Skin epidermis (tissue), 12 donors: Measurements from ENCODE around the gene GFM1.

Source experiments
- H3K27ac ChIP-seq, 21 experiments: fragments of 200-600 bp; sonication (generic) in 11 of 21; one replicate each; pipeline ENCODE4 v1.5.0; 2020; ENCODE audit warnings: mild to moderate bottlenecking in 3 of 21, inconsistent platforms in 2 of 21, moderate library complexity in 2 of 21
- H3K4me3 ChIP-seq, 7 experiments: fragments of 200-600 bp; sonication (generic) in 2 of 7; one replicate each; pipeline ENCODE4 v1.5.0; 2020; ENCODE audit warnings: inconsistent platforms in 2 of 7, mild to moderate bottlenecking in 2 of 7, moderate library complexity in 1 of 7

Gene GFM1

DNA sequence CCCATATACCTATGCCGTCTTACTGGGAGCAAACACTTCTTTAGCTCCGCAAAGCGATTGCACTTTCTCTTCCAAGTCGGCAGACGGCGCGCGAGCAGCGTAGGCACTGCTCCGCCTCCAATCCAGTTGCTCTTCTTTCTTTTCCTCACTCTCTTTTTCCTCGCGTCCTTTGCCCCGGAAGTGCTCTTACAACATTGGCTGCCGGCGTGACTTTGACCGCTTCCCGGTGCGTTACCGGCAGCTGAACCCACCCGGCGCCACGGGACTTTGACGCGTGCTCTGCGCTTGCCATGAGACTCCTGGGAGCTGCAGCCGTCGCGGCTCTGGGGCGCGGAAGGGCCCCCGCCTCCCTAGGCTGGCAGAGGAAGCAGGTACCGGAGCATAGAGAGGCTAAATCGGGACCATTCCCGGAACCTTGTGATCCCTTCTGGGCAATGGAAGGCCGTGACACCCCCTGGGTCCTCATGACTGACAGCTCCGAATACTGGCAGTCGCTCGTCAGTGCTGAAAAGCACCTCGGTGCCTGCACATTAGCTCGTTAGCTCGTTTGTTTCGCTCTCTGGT, at the start of gene GFM1:
Gene GFM1, plus strand, starts transcription at position 183 of the 564 bp plus-strand sequence. Its CDS starts 108 bp downstream, at position 291.
- H3K4me3 ChIP-seq, result peak within 1 kb of the TSS; percentile 72 to 92 (median 80)
- peak within 1 kb of the TSS; percentile 67 to 96 (median 91) for H3K27ac ChIP-seq

DNA sequence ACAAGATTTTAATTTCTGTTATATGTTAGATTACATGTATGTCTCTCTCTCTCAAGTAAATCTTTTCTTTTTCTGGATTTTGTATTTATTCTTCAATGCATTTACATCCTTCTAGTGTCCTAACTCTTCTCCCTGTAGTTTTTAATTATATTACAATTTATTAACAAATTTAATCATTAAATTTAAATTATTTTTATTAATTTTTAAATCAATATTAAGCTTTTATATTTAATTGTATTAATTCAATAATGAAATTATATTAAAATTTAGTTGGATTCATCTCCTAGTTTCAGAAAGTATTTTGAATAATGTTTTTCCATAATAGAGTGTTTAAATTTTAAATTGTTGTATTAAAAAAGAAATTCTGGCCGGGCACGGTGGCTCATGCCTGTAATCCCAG, 43.5 kb upstream of the GFM1 start:
- Histone ChIP-seq H3K27ac (no peak overlapping the region), H3K4me3 (no peak overlapping the region)

DNA sequence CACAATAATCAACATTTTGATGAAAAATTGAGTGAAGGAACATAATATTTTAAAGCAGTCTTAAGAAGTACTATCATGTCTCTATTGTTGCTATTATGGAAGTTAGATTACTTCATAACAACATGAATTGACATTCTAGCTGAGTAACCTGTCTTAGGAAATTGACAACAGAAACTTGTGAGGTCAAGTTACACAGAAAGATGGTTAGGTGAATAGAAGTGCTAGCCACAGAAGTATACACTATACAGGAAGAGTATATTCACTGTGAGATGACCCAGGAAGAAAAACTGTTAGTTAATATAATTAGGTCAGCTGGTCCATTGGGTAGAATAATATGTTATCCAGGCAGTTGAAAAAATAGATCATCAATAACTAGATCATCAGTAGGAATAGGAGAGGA, 42.1 kb upstream of the GFM1 start:
- H3K27ac ChIP-seq, result no peak overlapping the region
- H3K4me3 ChIP-seq, result no peak overlapping the region

DNA sequence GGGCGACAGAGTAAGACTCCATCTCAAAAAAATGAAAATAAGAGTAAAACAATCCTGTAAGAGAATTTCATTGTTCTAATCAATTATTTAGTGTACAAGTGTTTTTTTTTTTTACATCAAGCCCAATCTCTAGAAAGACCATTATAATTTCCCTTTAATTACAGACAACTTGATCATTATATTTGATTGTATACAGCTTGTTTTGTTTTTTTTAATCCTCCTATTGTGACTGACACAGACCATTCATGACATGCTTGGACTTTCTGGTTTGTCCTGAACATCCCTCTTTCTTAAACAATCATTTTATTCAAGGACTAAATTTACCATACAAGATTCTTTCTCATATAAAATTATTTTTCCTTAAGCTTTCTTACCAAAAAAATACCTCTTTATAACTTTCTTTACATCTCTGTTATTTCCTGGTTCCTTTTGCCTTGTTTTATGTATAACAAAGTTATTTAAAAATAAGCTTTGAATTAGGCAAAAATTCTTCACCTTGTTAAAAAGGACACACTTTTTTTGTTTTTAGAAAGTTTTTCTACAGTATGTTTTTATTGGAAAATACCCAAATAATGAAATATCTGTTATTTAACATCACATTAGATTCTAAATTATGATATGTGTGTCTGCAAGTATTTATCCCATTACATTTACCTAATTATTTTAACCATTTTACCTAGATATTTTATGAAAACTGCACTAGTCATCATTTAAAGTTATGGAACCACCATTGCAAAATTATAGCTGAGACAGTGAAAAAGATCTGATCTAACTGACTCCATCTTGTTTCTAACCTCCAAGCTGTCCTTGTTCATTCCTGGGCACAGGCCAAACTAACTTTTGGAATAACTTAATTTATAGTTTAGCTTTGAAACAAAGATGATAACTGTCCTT, 26.1 kb upstream of the GFM1 start:
- no peak overlapping the region for H3K4me3 ChIP-seq
- no peak overlapping the region for H3K27ac ChIP-seq

DNA sequence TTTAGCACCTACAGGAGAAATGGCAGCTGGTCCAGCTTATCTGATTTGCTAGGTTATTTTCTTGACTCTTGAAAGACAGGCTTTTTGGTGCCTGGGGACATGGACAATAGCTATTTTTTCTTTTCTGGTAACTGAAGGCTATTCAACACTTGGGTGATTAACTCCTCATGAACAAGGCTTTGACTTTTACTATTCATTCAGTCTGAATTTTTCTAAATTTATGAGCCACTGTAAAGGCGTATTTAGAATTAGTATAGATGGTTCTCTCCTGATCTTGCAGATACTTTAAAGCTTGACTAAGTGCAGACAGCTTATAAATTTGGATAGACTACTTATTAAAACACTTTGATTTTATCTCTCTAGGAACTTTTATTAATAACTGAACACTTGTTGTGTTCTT, 18.4 kb upstream of the GFM1 start:
- no peak overlapping the region for H3K27ac ChIP-seq

DNA sequence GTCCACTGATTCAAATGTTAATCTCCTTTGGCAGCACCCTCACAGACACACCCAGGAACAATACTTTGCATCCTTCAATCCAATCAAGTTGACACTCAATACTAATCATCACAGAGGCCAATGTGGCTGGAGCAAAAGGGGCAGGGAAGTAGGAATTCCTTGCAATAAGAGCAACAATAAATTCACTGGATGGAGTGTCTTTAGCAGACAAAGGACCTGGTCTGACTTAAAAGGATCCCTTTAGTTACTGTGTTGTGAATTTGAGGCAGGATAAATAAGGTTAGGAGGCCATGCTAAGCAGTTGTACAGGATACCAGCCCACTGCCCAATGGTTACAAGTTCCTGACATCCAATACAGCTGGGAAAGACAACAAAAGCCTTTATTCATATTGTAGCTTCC, 12.3 kb upstream of the GFM1 start:
- Histone ChIP-seq H3K4me3 (no peak overlapping the region), H3K27ac (no peak overlapping the region)

More for the DNA sequence above, 18.4 kb upstream of the GFM1 start:
- no peak overlapping the region for H3K4me3 ChIP-seq

DNA sequence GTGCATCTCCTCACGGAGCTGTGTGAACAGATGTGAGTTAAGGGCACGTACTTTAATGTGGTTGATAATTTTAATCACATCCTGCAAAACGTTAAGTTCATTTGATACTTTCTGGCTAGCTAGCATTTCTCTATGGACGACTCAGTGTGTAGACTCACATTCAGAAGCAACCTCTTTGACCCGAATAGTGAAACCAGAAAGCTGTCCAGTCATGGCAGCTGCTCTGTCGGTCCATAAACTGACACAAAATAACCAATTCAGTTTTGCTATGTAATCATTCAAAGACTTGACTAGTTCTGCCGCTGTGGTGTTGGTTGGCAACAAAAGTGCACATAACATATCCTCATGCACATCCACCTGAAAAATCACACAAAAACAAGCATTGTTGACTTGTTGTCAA, 3.7 kb upstream of the GFM1 start:
- no peak overlapping the region for H3K4me3 ChIP-seq
- no peak overlapping the region for H3K27ac ChIP-seq

DNA sequence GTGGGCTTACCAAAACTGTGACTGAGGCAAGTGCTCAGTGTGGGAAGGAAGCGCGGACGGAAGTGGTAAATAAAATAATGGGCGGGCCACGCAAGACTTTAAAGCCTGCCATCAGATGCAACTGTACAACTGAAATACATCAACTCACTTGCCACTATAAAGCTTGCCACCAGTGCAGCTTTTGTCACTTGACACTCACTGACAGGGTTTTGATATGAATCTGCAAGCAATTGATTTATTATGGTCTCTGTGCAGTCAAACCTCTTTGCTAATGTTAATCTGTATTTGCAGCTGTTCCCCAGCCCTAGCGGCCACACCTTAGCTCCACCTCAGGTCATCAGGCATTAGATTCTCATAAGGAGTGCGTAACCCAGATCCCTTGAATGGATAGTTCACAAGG, 2.3 kb upstream of the GFM1 start:
- H3K4me3 ChIP-seq, result no peak overlapping the region
- peak overlapping the region in 1 of 21 experiments; percentile 63 for H3K27ac ChIP-seq

DNA sequence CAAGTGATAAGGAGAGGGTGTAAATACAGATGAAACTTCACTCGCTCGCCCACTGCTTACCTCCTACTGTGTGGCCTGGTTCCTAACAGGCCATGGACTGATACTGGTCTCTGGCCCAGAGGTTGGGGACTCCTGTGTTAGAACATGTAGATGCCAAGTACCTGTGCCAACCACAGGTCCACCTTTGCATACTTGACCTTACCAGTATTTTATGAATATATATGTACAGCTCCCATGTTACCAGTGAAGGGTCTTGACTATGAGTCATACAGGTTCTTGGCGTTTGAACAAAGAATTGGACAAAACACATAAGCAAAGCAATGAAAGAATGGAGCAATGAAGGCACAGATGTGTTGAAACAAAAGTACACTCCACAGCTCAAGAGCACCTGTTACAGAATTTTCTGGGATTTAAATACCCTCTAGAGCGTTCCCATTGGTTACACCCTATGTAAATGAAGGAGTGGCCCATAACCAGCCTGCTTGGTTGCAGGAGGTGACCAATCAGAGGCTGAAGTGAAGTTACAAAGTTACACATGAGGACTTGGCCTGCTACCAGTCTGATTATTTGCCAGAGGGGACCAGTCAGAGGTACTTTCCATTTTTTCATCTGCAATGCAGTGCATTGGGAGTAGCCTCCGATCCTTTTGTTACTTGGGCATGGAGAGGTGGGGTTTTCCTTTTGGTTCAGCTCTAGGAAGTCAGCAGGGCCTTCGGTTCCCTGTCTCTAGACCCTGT, 1.7 kb upstream of the GFM1 start:
- Histone ChIP-seq H3K4me3 (no peak overlapping the region), H3K27ac (peak overlapping the region in 1 of 21 experiments; percentile 63)

DNA sequence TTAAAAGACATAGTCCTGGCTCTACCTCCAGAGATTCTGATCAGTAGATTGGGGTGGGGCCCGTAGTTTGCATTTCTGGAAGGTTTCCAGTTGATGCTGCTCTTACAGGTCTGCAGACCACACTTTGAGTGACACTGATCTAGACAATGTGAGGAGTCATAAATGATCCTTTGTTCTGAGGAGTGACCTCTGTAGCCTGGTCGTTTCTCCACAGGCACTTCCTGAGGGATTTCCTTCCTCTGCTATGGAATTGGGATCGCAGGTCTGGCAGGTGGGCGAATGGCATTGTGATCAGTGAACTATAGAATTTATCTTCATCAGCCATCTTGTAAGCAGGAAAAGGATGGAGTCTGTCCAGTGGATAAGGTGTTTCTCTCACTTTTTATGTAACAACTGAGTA, 5.5 kb downstream of the GFM1 start:
- Histone ChIP-seq H3K27ac (peak overlapping the region in 1 of 21 experiments; percentile 11), H3K4me3 (no peak overlapping the region)

DNA sequence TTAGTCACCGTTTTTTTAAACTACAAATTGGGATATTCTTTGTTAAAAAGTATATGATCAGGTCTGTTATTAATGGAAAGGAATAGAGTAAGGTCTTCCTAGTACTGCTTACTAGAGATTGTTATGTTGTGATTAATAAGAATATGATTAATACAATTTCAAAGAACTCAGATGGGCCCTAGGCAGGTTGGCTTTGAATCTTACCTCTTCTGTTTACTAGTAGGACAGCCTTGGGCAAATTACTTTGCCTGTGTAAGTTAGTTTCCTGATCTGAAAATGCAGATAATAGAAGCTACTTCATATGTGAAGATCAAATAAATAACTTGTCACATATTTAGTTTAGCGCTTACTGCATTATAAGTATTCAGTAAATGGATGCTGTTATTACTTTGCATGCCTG, 6.9 kb downstream of the GFM1 start:
- H3K4me3 ChIP-seq, result no peak overlapping the region
- no peak overlapping the region for H3K27ac ChIP-seq

DNA sequence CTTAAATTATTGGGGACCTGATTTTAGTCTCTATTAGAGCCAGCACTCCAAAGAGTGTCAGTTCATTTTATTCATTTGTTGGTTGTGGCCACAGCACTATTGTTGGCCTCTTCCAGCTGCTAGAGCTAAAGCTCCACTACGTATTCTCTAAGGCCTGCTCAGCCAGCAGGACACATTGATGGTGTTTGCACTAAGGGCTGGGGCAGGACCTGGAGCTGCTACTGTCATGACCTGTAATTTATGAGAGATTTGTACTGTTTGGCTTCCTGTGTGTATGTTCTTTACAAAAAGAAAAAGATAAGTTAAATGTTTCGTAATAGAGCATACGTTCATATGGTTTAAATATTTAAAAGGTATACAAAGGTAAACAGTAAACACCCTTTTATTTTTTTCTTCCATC, 8.1 kb downstream of the GFM1 start:
- Histone ChIP-seq H3K27ac (no peak overlapping the region), H3K4me3 (no peak overlapping the region)

DNA sequence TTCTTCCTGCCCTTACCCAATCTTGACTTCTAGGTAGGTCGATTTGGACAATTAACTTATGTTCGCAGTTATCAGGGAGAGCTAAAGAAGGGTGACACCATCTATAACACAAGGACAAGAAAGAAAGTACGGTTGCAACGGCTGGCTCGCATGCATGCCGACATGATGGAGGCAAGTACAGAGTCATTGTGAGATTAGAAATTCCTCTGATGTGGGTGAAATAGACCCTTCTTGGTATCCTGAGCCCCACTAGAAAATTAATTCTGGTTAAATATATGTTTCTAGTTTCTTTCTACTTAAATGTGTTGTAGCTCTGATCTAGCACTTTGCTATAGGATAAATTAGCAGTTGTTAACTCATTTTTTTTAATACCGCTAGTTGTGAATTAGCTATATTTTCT, 14.6 kb downstream of the GFM1 start:
- H3K27ac ChIP-seq, result peak overlapping the region in 2 of 21 experiments; percentile 43 to 59
- no peak overlapping the region for H3K4me3 ChIP-seq

DNA sequence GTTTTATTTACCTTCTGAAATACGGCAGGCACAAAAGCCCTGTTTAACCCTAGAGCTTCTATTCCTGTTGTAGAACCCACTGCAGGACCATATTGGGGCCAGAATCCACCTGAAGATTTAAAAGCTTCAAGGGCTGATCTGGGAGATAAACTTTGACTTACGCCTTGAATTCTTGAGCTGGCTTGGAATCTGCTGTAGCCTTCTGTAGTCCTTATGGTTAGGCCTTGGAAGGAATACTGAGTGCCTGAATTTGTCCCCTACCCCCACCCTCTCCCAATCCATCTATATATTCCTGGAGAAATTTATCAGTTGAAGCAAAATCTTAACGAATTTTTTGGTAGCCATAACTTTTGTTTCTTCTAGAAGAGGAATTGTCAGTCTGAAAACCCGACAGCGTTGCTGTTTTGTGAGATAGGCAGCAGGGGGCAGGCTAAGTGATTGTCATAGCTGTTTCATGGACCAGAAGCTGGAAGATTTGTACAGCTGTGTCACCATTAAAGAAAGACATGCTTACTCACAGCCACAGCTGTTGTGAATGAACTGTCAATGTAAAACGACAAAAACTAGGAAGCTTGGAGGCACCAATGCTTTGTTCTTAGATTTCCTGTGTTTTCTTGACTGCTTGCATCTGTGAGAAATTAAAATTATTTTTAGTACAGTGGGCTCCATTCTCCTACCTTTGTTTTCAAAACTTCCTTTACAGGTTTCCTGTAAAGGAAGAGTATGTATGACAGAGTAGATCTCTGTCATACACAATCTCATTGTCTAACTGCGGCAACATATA, 15.3 kb downstream of the GFM1 start:
- peak overlapping the region in 4 of 21 experiments; percentile 43 to 76 (median 50) for H3K27ac ChIP-seq
- no peak overlapping the region for H3K4me3 ChIP-seq

DNA sequence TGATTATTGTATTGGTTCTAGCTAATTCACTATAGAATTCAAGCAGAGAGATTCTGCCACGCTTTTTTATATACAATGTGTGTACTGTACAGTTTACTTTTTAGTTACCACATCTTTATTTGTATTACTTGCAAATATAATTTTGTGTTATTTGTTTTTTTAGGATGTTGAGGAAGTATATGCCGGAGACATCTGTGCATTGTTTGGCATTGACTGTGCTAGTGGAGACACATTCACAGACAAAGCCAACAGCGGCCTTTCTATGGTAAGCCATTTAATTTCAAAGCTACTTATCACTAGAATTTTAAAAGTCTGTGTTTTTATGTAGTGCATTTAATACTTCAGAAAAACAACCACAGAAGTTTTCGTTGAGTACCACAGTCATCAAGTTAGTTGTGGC, 16.4 kb downstream of the GFM1 start:
- Histone ChIP-seq H3K27ac (peak overlapping the region in 4 of 21 experiments; percentile 26 to 76 (median 40)), H3K4me3 (no peak overlapping the region)

DNA sequence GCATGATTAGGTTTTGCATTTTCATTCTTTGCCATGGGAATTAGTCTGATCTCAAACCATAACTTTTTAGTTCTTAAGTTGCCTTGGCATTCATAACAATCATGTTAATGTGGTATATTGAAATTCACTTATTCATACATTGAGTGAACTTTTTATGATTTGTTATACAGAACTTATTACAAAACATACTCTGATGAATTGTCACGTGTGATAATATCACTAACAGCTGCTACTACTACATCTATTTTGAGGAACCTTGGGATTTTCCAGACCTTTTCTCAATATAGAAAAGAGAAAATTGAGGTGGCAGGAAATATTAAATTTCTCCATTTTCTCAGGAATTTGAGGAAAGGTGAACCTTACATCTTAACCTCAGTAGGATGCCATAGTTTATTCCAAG, 18.9 kb downstream of the GFM1 start:
- no peak overlapping the region for H3K27ac ChIP-seq
- H3K4me3 ChIP-seq, result no peak overlapping the region

DNA sequence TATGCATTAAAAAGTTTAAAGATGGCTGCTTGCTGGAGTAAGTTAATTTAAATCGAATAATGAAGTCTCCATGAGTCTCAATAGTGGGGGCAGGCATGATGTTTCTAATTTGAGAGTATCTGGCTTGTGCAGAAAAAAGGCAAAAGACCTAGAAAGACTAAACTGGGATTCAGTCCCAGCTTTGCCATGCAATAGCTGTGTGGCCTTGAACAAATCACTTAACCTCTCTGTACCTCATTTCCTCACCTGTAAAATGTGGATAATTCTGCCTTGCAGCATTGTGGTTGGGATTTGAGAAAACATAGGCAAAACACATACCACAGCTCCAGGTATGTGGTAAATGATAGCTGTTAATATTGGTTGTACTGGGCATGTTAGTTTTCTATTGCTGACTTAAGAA, 19.5 kb downstream of the GFM1 start:
- Histone ChIP-seq H3K4me3 (no peak overlapping the region), H3K27ac (no peak overlapping the region)

DNA sequence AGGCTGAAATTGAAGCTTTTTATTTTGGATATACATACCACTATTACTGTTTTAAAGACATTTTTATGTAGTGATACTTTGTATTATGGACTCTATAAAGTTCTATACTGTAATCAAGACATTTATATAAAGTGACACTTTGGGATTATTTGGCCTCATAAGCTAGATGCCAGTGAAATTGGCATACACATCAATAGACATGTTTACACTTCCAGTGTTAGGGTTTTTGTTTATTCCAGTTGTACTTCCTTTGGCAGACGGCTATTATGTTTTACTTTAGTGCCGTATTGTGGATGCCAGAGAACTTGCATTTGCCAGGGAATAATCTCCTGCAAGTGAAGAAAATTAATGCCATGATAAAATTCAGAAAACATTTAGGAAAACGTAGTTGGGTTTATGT, 22.1 kb downstream of the GFM1 start:
- H3K4me3 ChIP-seq, result no peak overlapping the region
- H3K27ac ChIP-seq, result no peak overlapping the region

DNA sequence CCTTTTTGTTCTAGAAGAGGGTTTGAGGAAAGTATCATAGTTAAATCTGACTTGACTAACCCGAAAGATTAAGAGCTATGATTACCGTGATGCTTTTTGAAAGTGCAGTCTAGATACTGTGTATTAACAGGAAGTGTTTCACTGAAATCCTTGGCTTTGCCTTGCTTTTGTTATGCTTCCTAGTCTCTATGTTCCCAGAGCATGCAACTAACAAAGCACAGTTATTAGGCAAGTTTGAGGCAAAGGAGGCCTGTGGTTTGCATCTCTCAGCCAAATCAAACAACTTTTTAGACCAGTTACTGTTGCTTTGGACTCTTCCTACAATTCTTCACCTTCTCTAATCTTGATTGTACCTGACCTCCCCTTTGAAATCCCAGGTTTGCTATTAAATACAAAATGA, 24.2 kb downstream of the GFM1 start:
- no peak overlapping the region for H3K27ac ChIP-seq

DNA sequence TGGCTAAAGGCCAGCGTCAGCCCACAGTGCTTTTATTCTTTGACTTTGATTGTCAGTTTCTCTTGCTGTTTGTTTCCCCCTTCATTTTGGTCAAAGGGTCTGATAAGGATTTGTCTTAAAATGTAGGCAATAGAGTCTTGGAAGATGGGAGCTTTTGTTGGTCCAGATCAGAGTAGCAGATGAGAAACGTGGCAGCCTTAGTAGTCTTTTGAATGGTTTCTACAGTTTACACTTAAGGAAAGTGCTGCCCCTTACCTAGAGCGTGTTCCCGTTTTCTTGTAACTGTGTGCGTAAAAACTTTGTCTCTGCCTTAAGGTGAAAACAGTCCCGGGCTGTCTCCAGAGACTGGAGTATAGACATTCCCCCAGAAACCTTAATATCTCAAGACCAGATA, 27.5 kb downstream of the GFM1 start:
- peak overlapping the region in 20 of 21 experiments; percentile 14 to 89 (median 78) for H3K27ac ChIP-seq
- H3K4me3 ChIP-seq, result peak overlapping the region; percentile 36 to 58 (median 45)

More for the DNA sequence above, 24.2 kb downstream of the GFM1 start:
- H3K4me3 ChIP-seq, result no peak overlapping the region
